T-cell (primary cell): ENCODE measurements around the gene GAS2L1. TPM values are rescaled to one million over a fixed set of nuclear protein-coding genes. Genes with fewer than 3 reads are reported as not detected.

Experiments used
- ATAC-seq, 4 experiments: fragments of 200-7000 bp in 3 of 4; fragments of 150-1000 bp in 1 of 4; cut with Tn5 transposase; replicated peaks in 1 of 4; 1 replicate in 3 of 4; 2 replicates in 1 of 4; pipeline ENCODE4 v1.10.0; 2021; ENCODE audit warnings: moderate library complexity in 3 of 4, mild to moderate bottlenecking in 2 of 4, moderate number of reproducible peaks in 1 of 4
- CTCF ChIA-PET, 2 donors: fragments of 300-600 bp; sonication (Branson Sonifier 250); formaldehyde crosslinking; loops; one replicate each; lab custom pipeline; 2022; ENCODE audit warnings: antibody characterized with exemption in 2 of 2; lab: Charles Lee
- POLR2A ChIA-PET, 2 donors: fragments of 300-600 bp; sonication (Branson Sonifier 250); formaldehyde crosslinking; loops; one replicate each; lab custom pipeline; 2022; ENCODE audit warnings: antibody characterized with exemption in 2 of 2; lab: Charles Lee
- DNase-seq, 35 experiments: peaks; one replicate each; pipeline versions ENCODE4 v3.0.0 to v3.0.0-alpha.2; 2013 to 2023
- H3K27ac ChIP-seq: one replicate; pipeline ENCODE4 v1.5.1; 2013; ENCODE audit warnings: low read length
- H3K27me3 ChIP-seq, 2 experiments: replicated peaks in 1 of 2; 1 replicate in 1 of 2; 2 replicates in 1 of 2; pipeline versions ENCODE4 v1.6.1 to v1.7.0; 2013; ENCODE audit warnings: low read length in 1 of 2, mixed read lengths in 1 of 2; ENCODE audit not compliant: control insufficient read depth in 2 of 2, insufficient read depth in 2 of 2; ENCODE audit errors: extremely low read depth in 1 of 2
- H3K36me3 ChIP-seq, 2 donors: 1 replicate in 1 of 2; 2 replicates in 1 of 2; pipeline versions ENCODE4 v1.6.1 to v1.7.0; 2013; ENCODE audit warnings: low read length in 1 of 2; ENCODE audit not compliant: control insufficient read depth in 2 of 2, insufficient read depth in 1 of 2; ENCODE audit errors: extremely low read depth in 1 of 2
- H3K4me1 ChIP-seq, 2 experiments: 1 replicate in 1 of 2; 2 replicates in 1 of 2; pipeline versions ENCODE4 v1.6.1 to v1.7.0; 2013; ENCODE audit warnings: low read length in 2 of 2, mixed read lengths in 1 of 2; ENCODE audit not compliant: insufficient read depth in 2 of 2, control insufficient read depth in 1 of 2; ENCODE audit errors: extremely low read depth in 1 of 2
- H3K4me3 ChIP-seq, 2 donors: 1 replicate in 1 of 2; 2 replicates in 1 of 2; pipeline versions ENCODE4 v1.5.1 to v1.7.0; 2013; ENCODE audit warnings: mild to moderate bottlenecking in 2 of 2, low read length in 1 of 2, moderate library complexity in 1 of 2; ENCODE audit not compliant: control insufficient read depth in 1 of 2; ENCODE audit errors: extremely low read depth in 1 of 2
- H3K9me3 ChIP-seq: 2 replicates; pipeline ENCODE4 v1.7.0; 2013
- H3K27ac Mint-ChIP-seq, 2 donors: one replicate each; pipeline ENCODE4 v1.8.0; 2020 to 2021; ENCODE audit warnings: mild to moderate bottlenecking in 2 of 2, mixed read lengths in 2 of 2
- H3K27me3 Mint-ChIP-seq, 2 donors: one replicate each; pipeline ENCODE4 v1.8.0; 2021 to 2022; ENCODE audit warnings: mixed read lengths in 2 of 2
- H3K36me3 Mint-ChIP-seq: one replicate; pipeline ENCODE4 v1.8.0; 2021; ENCODE audit warnings: mixed read lengths
- H3K4me1 Mint-ChIP-seq, 3 donors: one replicate each; pipeline ENCODE4 v1.8.0; 2020 to 2022; ENCODE audit warnings: mixed read lengths in 3 of 3, mild to moderate bottlenecking in 1 of 3
- H3K4me3 Mint-ChIP-seq, 3 donors: one replicate each; pipeline ENCODE4 v1.8.0; 2020 to 2022; ENCODE audit warnings: mild to moderate bottlenecking in 3 of 3, mixed read lengths in 3 of 3, moderate library complexity in 3 of 3
- H3K9me3 Mint-ChIP-seq, 3 donors: one replicate each; pipeline ENCODE4 v1.8.0; 2020 to 2022; ENCODE audit warnings: mixed read lengths in 3 of 3
- WGBS: methylation state at CpG from one replicate; pipeline ENCODE4 v1.1.5; 2013; ENCODE audit warnings: missing lambda C conversion rate; ENCODE audit not compliant: insufficient coverage; 5-methylcytosine and 5-hydroxymethylcytosine counted together
- total RNA-seq, 35 experiments: library from RNA in 6 of 35; stranded (reverse) in 6 of 35; fragments of 120-200 nt in 1 of 35; gene quantifications; one replicate each; pipeline versions ENCODE4 v1.2.1 to v1.2.4 and lab custom pipeline; 2013 to 2026

Gene GAS2L1
- total RNA-seq, 5 donors from 2014 or later (not counting 1 experiment from before 2014, with no cell fraction given): 0.53 to 1.2 (median 0.85) TPM

DNA sequence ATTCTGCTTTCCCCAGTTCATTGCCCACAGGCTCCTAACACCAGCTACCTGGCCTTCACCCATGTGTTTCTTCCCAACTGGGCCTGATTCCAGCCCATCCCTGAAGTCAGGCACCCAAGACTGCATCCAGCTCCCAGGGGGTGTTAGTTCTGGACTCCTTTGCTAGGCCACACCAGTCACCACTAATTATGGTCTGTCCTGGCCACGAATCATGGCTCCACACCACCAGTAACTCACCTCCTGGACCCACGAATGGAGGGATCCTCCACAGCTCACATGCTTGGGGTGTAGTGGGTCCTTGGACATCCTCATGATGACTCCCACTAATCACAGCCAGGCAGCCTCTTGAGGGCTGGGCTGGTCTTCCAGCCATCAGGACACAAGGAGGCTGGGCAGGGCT, 12.6 kb downstream of the GAS2L1 start:
- CTCF ChIA-PET: interaction anchor here in 1 of 2 donors (0.6 kb wide), 1 partner anchor 370 kb away, joined by 3 read pairs; no protein-coding TSS in a partner anchor
- Mint-ChIP-seq H3K4me1 (peaks cover 7 to 14% (median 8%) of the 10 kb centered on the region in 3 donors), H3K9me3 (no peaks in the 10 kb centered on the region), H3K36me3 (no peaks in the 10 kb centered on the region), H3K27ac (no peak overlapping the region), H3K27me3 (peaks cover 12 to 20% of the 10 kb centered on the region in 2 donors), H3K4me3 (no peak overlapping the region)
- peaks cover 2 to 14% of the 10 kb centered on the region in 2 experiments for H3K4me1 ChIP-seq
- H3K9me3 ChIP-seq: no peaks in the 10 kb centered on the region
- no peak overlapping the region for H3K27ac ChIP-seq
- ATAC-seq (no peak), DNase-seq (no peak)
- peaks cover 5 to 38% of the 10 kb centered on the region in 2 experiments for H3K27me3 ChIP-seq
- POLR2A ChIA-PET: no interaction called here
- WGBS: no CpG with 5 or more reads among the region's 2 CpGs
- H3K4me3 ChIP-seq: no peak overlapping the region
- H3K36me3 ChIP-seq: no peaks in the 10 kb centered on the region

DNA sequence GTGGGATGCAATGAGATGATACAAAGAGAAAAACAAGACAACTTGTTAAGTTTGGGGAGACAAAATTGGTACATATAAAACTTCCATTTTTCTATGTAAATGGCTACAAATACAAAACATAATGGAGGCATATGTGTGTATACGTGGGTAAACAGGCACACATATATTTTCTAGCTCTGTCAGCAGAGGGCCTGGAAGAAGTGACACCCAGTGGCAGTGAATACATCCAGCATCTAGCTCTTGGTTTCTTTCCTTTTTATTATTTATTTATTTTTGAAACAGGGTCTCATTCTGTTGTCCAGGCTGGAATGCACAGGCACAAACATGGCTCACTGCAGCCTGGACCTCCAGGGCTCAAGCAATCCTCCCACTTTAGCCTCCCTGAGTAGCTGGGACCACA, 14.1 kb downstream of the GAS2L1 start:
- DNase-seq (no peak), ATAC-seq (no peak)
- H3K36me3 ChIP-seq: no peaks in the 10 kb centered on the region
- no peak overlapping the region for H3K27ac ChIP-seq
- no CpG with 5 or more reads among the region's 1 CpG for WGBS
- ChIA-PET CTCF (no interaction called here), POLR2A (no interaction called here)
- H3K4me3 ChIP-seq: no peak overlapping the region
- no peaks in the 10 kb centered on the region for H3K9me3 ChIP-seq
- peaks cover 0 to 7% (median 0%) of the 10 kb centered on the region in 3 donors for H3K4me1 Mint-ChIP-seq
- no peaks in the 10 kb centered on the region for H3K36me3 Mint-ChIP-seq
- H3K27ac Mint-ChIP-seq: no peak overlapping the region
- peaks cover 0 to 4% of the 10 kb centered on the region in 2 experiments for H3K4me1 ChIP-seq
- peaks cover 4 to 13% of the 10 kb centered on the region in 2 donors for H3K27me3 Mint-ChIP-seq
- H3K9me3 Mint-ChIP-seq: no peaks in the 10 kb centered on the region
- H3K27me3 ChIP-seq: peaks cover 0 to 28% of the 10 kb centered on the region in 2 experiments
- H3K4me3 Mint-ChIP-seq: no peak overlapping the region

DNA sequence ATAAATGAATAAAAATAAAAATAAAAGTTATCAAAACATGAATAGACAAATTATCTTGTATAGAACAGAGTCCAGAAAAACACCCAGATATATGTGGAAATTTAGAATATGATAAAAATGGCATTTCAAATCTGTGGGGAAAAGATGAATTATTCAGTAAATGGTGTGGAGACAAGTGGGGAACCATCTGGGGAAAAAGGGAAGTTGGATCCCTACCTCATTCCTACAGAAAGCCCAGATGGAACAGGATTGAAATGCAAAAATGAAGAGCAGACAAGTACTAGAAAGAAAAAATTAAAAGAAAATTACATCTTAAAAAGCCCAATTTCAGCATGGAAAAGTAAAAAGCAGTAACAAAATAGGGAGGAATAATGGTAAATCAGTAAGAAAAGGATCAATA, 17.2 kb downstream of the GAS2L1 start:
- Mint-ChIP-seq H3K4me3 (no peak overlapping the region), H3K9me3 (no peaks in the 10 kb centered on the region), H3K27ac (no peak overlapping the region), H3K27me3 (no peaks in the 10 kb centered on the region), H3K36me3 (peaks cover 7% of the 10 kb centered on the region), H3K4me1 (no peaks in the 10 kb centered on the region)
- no peak for ATAC-seq
- CTCF ChIA-PET: no interaction called here
- Histone ChIP-seq H3K27me3 (peaks cover 0 to 5% of the 10 kb centered on the region in 2 experiments), H3K4me3 (no peak overlapping the region), H3K4me1 (no peaks in the 10 kb centered on the region), H3K27ac (no peak overlapping the region), H3K36me3 (peaks cover 0 to 14% of the 10 kb centered on the region in 2 donors), H3K9me3 (no peaks in the 10 kb centered on the region)
- POLR2A ChIA-PET: interaction anchor here in 1 of 2 donors (0.6 kb wide), 1 partner anchor 649 kb away, joined by 7 read pairs; no protein-coding TSS in a partner anchor
- no peak for DNase-seq

DNA sequence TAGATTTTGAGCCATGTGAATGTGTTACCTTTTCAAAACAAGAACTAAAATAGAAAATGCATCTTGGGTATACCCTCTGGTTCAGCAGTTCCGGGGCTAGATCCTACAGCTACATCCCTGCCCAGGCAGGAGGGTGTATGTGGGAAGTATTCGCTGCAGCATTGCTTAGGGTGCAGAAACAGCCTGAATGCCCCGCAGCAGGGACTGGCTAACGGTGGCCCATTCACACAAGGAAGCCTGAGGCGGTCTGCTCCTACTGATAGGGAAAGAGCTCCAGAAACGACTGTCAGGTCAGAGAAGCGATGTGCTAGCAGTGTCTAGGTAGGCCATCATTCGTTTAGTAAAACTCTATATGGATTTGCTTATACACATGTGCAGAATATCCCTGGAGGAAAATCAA, 18.9 kb downstream of the GAS2L1 start:
- no peak for ATAC-seq
- H3K9me3 Mint-ChIP-seq: no peaks in the 10 kb centered on the region
- no peaks in the 10 kb centered on the region for H3K4me1 Mint-ChIP-seq
- H3K4me3 Mint-ChIP-seq: no peak overlapping the region
- Histone ChIP-seq H3K36me3 (peaks cover 0 to 29% of the 10 kb centered on the region in 2 donors), H3K4me3 (no peak overlapping the region), H3K27me3 (no peaks in the 10 kb centered on the region), H3K4me1 (no peaks in the 10 kb centered on the region), H3K27ac (no peak overlapping the region), H3K9me3 (no peaks in the 10 kb centered on the region)
- ChIA-PET CTCF (no interaction called here), POLR2A (no interaction called here)
- no peak overlapping the region for H3K27ac Mint-ChIP-seq
- WGBS: 83% methylated on average over 8 of the region's 8 CpGs
- H3K27me3 Mint-ChIP-seq: no peaks in the 10 kb centered on the region
- DNase-seq: no peak
- peaks cover 7% of the 10 kb centered on the region for H3K36me3 Mint-ChIP-seq

- peaks cover 7% of the 10 kb centered on the region for H3K36me3 Mint-ChIP-seq
- no peaks in the 10 kb centered on the region for H3K9me3 Mint-ChIP-seq
- no peak overlapping the region for H3K4me3 Mint-ChIP-seq
- no peak overlapping the region for H3K27ac Mint-ChIP-seq
- Histone ChIP-seq H3K27ac (no peak overlapping the region), H3K36me3 (peaks cover 0 to 33% of the 10 kb centered on the region in 2 donors), H3K27me3 (no peaks in the 10 kb centered on the region), H3K4me1 (no peaks in the 10 kb centered on the region), H3K4me3 (no peak overlapping the region), H3K9me3 (no peaks in the 10 kb centered on the region)
- no peak for DNase-seq
- no peaks in the 10 kb centered on the region for H3K27me3 Mint-ChIP-seq
- no peak for ATAC-seq
- 93% methylated on average over 9 of the region's 9 CpGs for WGBS
- POLR2A ChIA-PET: no interaction called here
- CTCF ChIA-PET: no interaction called here
- no peaks in the 10 kb centered on the region for H3K4me1 Mint-ChIP-seq
Measured at GRCh38 chr22:29325785-29326315, 19.4 kb downstream of the GAS2L1 start.

GRCh38 chr22:29326481-29326880, 20.0 kb downstream of the GAS2L1 start:
- no peaks in the 10 kb centered on the region for H3K9me3 ChIP-seq
- DNase-seq (no peak), ATAC-seq (no peak)
- H3K36me3 ChIP-seq: peaks cover 4 to 37% of the 10 kb centered on the region in 2 donors
- H3K27ac ChIP-seq: no peak overlapping the region
- H3K27me3 ChIP-seq: no peaks in the 10 kb centered on the region
- Mint-ChIP-seq H3K4me1 (no peaks in the 10 kb centered on the region), H3K9me3 (no peaks in the 10 kb centered on the region), H3K27ac (no peak overlapping the region), H3K27me3 (no peaks in the 10 kb centered on the region), H3K36me3 (peaks cover 7% of the 10 kb centered on the region), H3K4me3 (no peak overlapping the region)
- 95% methylated on average over 10 of the region's 10 CpGs for WGBS
- no peaks in the 10 kb centered on the region for H3K4me1 ChIP-seq
- POLR2A ChIA-PET: no interaction called here
- H3K4me3 ChIP-seq: no peak overlapping the region
- CTCF ChIA-PET: no interaction called here
